CD4-positive, CD25-positive, alpha-beta regulatory T cell (primary cell): ENCODE data around the gene MLANA. TPM values are rescaled to one million over a fixed set of nuclear protein-coding genes. Genes with fewer than 3 reads are reported as not detected.

Experiments used
- ATAC-seq, 2 donors: fragments of 150-1000 bp; cut with Tn5 transposase; one replicate each; pipeline ENCODE4 v1.10.0; 2021; ENCODE audit warnings: low read depth in 2 of 2, moderate number of reproducible peaks in 2 of 2, moderate library complexity in 1 of 2
- DNase-seq, 3 donors: peaks; one replicate each; pipeline versions ENCODE4 v3.0.0 to v3.0.0-alpha.2; 2012 to 2022; ENCODE audit warnings: mixed read lengths in 1 of 3
- H3K27ac ChIP-seq: one replicate; pipeline ENCODE4 v1.7.0; 2013; ENCODE audit warnings: mild to moderate bottlenecking, low read length; ENCODE audit not compliant: insufficient read depth, poor library complexity, severe bottlenecking
- H3K27me3 ChIP-seq: one replicate; pipeline ENCODE4 v1.7.0; 2013; ENCODE audit warnings: low read length; ENCODE audit not compliant: control insufficient read depth, insufficient read depth
- H3K36me3 ChIP-seq: one replicate; pipeline ENCODE4 v1.7.0; 2013; ENCODE audit warnings: mild to moderate bottlenecking, low read length, moderate library complexity; ENCODE audit not compliant: control insufficient read depth, insufficient read depth
- H3K4me1 ChIP-seq: 2 replicates; pipeline ENCODE4 v1.7.0; 2013; ENCODE audit warnings: mild to moderate bottlenecking, low read length; ENCODE audit not compliant: insufficient read depth, control insufficient read depth, poor library complexity, severe bottlenecking
- H3K4me3 ChIP-seq: one replicate; pipeline ENCODE4 v1.7.0; 2013; ENCODE audit warnings: low read depth, mild to moderate bottlenecking, low read length, moderate library complexity
- H3K9me3 ChIP-seq, 2 experiments: 1 replicate in 1 of 2; 2 replicates in 1 of 2; pipeline ENCODE4 v1.7.0; 2013; ENCODE audit warnings: low read length in 2 of 2, mild to moderate bottlenecking in 1 of 2, moderate library complexity in 1 of 2; ENCODE audit not compliant: control insufficient read depth in 2 of 2
- H3K27ac Mint-ChIP-seq, 3 donors: one replicate each; pipeline ENCODE4 v1.8.0; 2020 to 2022; ENCODE audit warnings: mild to moderate bottlenecking in 3 of 3, mixed read lengths in 3 of 3, moderate library complexity in 2 of 3
- H3K27me3 Mint-ChIP-seq: one replicate; pipeline ENCODE4 v1.8.0; 2022; ENCODE audit warnings: mild to moderate bottlenecking, mixed read lengths
- H3K36me3 Mint-ChIP-seq: one replicate; pipeline ENCODE4 v1.8.0; 2020; ENCODE audit warnings: mixed read lengths
- H3K4me1 Mint-ChIP-seq, 4 donors: one replicate each; pipeline ENCODE4 v1.8.0; 2020 to 2022; ENCODE audit warnings: mixed read lengths in 4 of 4, mild to moderate bottlenecking in 1 of 4
- H3K4me3 Mint-ChIP-seq, 4 donors: one replicate each; pipeline ENCODE4 v1.8.0; 2020 to 2022; ENCODE audit warnings: mild to moderate bottlenecking in 4 of 4, mixed read lengths in 4 of 4, moderate library complexity in 3 of 4
- H3K9me3 Mint-ChIP-seq, 7 donors: one replicate each; pipeline ENCODE4 v1.8.0; 2020 to 2022; ENCODE audit warnings: mixed read lengths in 7 of 7, mild to moderate bottlenecking in 3 of 7, moderate library complexity in 2 of 7
- polyA plus RNA-seq, 4 donors: library from polyadenylated mRNA; unstranded; fragments of 300-500 nt; fragmentation: Illumina TruSeq; gene quantifications; one replicate each; pipeline ENCODE4 v1.2.3, GENCODE V29; 2021
- total RNA-seq: library from RNA; stranded (reverse); gene quantifications from one replicate; pipeline ENCODE4 v1.2.3, GENCODE V29; 2022

MLANA gene
- total and polyA plus RNA-seq, 5 donors from 2014 or later = 0.14 to 0.49 TPM; not detected in 3

DNA sequence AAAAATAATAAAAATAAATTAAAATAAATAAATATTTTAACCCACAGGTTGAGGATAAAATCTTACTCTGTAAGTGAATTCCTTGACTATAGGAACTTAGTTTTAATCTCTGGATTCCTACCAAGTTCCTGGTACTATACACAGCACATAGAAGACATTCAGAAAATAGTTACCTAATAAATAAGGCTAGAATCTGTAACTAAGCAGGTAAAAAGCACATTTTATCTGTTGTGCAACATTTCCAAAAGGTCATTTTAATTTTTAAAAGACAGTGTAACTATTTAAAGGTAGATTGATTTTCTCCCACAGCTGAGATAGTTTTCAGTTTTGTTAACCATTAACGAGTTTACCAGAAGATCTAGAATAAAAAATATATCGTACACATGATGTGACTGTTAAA, 47.8 kb downstream of the MLANA start:
- no peak for ATAC-seq
- Histone ChIP-seq H3K4me1 (no peaks in the 10 kb centered on the region), H3K27ac (no peak overlapping the region), H3K27me3 (no peaks in the 10 kb centered on the region), H3K36me3 (peaks cover 4% of the 10 kb centered on the region), H3K4me3 (no peak overlapping the region), H3K9me3 (no peaks in the 10 kb centered on the region)
- DNase-seq = no peak
- H3K4me1 Mint-ChIP-seq = no peaks in the 10 kb centered on the region
- no peaks in the 10 kb centered on the region for H3K9me3 Mint-ChIP-seq
- no peaks in the 10 kb centered on the region for H3K27me3 Mint-ChIP-seq
- H3K27ac Mint-ChIP-seq = no peak overlapping the region
- H3K4me3 Mint-ChIP-seq = no peak overlapping the region
- peaks cover 8% of the 10 kb centered on the region for H3K36me3 Mint-ChIP-seq

DNA sequence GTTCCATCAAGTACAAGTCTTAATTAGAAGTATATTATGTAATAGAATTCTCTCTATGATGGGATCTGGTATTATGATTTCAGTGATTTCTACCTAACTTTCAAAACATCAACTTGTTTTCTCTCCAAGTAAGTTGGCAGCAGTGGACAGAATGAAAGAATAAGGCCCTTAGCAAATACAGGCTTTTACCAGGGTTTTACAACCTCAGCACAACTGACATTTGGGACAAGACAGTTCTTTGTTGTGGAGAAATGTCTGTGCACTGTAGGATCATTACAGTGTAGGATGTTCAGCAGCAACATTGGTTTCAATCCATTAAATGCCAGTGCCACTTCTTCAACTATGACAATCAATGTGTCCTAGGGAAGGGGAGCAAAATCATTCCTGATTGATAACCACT, 48.8 kb downstream of the MLANA start:
- H3K27ac ChIP-seq = no peak overlapping the region
- Mint-ChIP-seq H3K27me3 (no peaks in the 10 kb centered on the region), H3K9me3 (no peaks in the 10 kb centered on the region), H3K36me3 (peaks cover 4% of the 10 kb centered on the region), H3K4me3 (no peak overlapping the region), H3K4me1 (no peaks in the 10 kb centered on the region), H3K27ac (no peak overlapping the region)
- DNase-seq (no peak), ATAC-seq (no peak)
- H3K4me3 ChIP-seq = no peak overlapping the region
- no peaks in the 10 kb centered on the region for H3K9me3 ChIP-seq
- H3K27me3 ChIP-seq = no peaks in the 10 kb centered on the region
- no peaks in the 10 kb centered on the region for H3K4me1 ChIP-seq
- H3K36me3 ChIP-seq = peaks cover 3% of the 10 kb centered on the region

DNA sequence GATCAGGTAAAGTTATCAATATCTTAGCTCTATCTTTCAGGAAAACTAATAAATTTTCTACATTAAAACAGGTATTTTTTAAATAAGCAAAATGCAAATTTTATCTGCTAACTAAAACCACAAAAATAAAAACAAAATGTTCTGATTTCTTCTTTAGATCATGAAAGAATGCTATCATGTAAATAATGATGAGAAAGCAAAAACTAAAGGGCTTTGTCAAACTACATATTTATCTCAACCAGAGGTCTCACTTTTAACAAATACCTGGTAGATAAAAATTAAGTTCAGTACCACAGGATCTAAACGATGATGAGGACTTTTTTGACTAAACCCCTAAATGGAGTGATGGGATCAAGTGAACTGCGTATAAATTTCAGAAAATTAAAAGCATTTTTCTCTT, 50.5 kb downstream of the MLANA start:
- no peak overlapping the region for H3K4me3 Mint-ChIP-seq
- H3K27me3 ChIP-seq = no peaks in the 10 kb centered on the region

DNA sequence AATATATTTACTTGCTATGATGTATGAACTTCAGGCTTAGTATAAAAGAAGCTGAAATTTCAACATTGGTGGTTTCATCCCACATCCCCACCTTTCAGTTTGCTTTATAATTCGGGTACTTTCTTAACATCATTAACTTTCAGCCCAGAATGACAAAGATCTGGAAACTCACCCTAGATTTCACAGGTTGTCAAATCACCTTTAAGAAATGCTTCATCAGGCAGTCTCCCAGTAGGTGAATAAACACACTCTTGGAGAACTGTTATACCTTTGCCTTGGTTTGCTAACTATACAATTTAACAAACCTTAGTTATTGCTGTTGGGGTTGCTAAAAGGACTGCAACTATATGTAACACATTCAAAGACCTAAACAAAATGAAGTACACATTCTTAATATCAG, 54.4 kb downstream of the MLANA start:
- Mint-ChIP-seq H3K27ac (no peak overlapping the region), H3K36me3 (no peaks in the 10 kb centered on the region), H3K9me3 (no peaks in the 10 kb centered on the region), H3K4me1 (peaks cover 10 to 26% (median 16%) of the 10 kb centered on the region in 4 donors), H3K4me3 (no peak overlapping the region), H3K27me3 (no peaks in the 10 kb centered on the region)
- H3K27me3 ChIP-seq = no peaks in the 10 kb centered on the region
- H3K4me3 ChIP-seq = no peak overlapping the region
- H3K9me3 ChIP-seq = no peaks in the 10 kb centered on the region
- DNase-seq (no peak), ATAC-seq (no peak)
- no peaks in the 10 kb centered on the region for H3K36me3 ChIP-seq
- peaks cover 10% of the 10 kb centered on the region for H3K4me1 ChIP-seq
- H3K27ac ChIP-seq = no peak overlapping the region

More for the DNA sequence above, 50.5 kb downstream of the MLANA start:
- no peak overlapping the region for H3K27ac Mint-ChIP-seq
- H3K4me1 Mint-ChIP-seq = peaks cover 0 to 4% (median 0%) of the 10 kb centered on the region in 4 donors
- no peak for ATAC-seq
- Histone ChIP-seq H3K4me1 (no peaks in the 10 kb centered on the region), H3K36me3 (peaks cover 1% of the 10 kb centered on the region), H3K9me3 (no peaks in the 10 kb centered on the region), H3K4me3 (no peak overlapping the region), H3K27ac (no peak overlapping the region)
- H3K9me3 Mint-ChIP-seq = no peaks in the 10 kb centered on the region
- no peaks in the 10 kb centered on the region for H3K27me3 Mint-ChIP-seq
- H3K36me3 Mint-ChIP-seq = peaks cover 4% of the 10 kb centered on the region
- no peak for DNase-seq

DNA sequence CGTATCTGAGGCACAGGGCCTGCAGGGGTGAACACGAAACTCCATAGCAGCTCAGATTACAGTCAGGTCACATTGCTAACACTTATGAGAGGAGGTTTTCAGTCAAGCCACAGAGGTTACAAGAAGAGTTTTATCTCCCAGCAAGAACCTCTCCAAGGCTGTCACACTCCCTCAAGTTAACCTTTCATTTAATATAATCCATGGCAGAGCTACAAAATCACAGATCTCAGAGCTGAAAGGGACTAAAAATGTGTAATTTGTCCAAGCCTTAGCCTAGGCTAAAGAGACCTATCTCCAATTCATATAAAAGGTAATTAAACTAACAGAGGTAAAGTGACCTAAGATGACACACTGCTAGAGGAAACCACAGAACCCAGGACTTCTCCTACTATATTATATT, 57.2 kb downstream of the MLANA start:
- ATAC-seq = no peak

DNA sequence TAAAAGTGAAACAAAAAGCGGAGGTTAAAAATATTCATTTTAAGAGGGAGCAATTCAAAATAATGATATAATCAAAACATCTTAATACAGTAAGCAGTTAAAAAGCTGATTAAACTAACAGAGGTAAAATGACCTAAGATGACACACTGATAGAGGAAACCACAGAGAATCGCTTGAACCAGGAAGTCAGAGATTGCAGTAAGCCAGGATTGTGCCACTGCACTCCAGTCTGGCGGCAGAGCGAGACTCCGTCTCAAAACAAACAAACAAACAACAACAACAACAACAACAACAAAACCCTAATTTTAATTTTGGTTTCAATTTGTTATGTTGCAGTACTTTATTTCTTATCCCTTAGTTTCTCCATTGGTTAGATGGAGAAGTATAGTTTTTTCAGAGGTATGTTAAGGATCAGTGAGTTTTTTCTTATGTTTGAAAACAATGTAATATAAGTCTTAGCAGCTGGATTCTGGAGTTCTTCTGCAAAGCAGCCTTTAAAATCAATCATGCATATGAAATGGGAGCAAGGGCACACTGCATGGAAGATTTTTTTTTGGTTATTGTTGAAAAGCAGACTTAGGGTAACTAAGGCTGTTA, 58.5 kb downstream of the MLANA start:
- H3K4me3 ChIP-seq = peak overlapping the region; percentile 77
- Mint-ChIP-seq H3K9me3 (no peaks in the 10 kb centered on the region), H3K4me3 (peak overlapping the region; percentile 36 to 90 (median 67)), H3K36me3 (peaks cover 8% of the 10 kb centered on the region), H3K4me1 (peaks cover 16 to 29% (median 24%) of the 10 kb centered on the region in 4 donors), H3K27ac (peak overlapping the region in 2 of 3 donors; percentile 71 to 95), H3K27me3 (no peaks in the 10 kb centered on the region)
- no peaks in the 10 kb centered on the region for H3K36me3 ChIP-seq
- peak overlapping the region; percentile 29 for H3K27ac ChIP-seq
- no peaks in the 10 kb centered on the region for H3K9me3 ChIP-seq
- H3K4me1 ChIP-seq = peaks cover 10% of the 10 kb centered on the region
- DNase-seq = peak in 2 of 3 donors; percentile 33 to 63
- peak; percentile 89 to 90 for ATAC-seq
- H3K27me3 ChIP-seq = no peaks in the 10 kb centered on the region

More for the DNA sequence above, 57.2 kb downstream of the MLANA start:
- Histone ChIP-seq H3K4me1 (peaks cover 10% of the 10 kb centered on the region), H3K9me3 (no peaks in the 10 kb centered on the region), H3K4me3 (no peak overlapping the region), H3K27me3 (no peaks in the 10 kb centered on the region), H3K27ac (no peak overlapping the region), H3K36me3 (no peaks in the 10 kb centered on the region)
- H3K36me3 Mint-ChIP-seq = peaks cover 4% of the 10 kb centered on the region
- no peak overlapping the region for H3K4me3 Mint-ChIP-seq
- no peaks in the 10 kb centered on the region for H3K9me3 Mint-ChIP-seq
- no peak for DNase-seq
- peaks cover 16 to 27% (median 22%) of the 10 kb centered on the region in 4 donors for H3K4me1 Mint-ChIP-seq
- no peak overlapping the region for H3K27ac Mint-ChIP-seq
- H3K27me3 Mint-ChIP-seq = no peaks in the 10 kb centered on the region

DNA sequence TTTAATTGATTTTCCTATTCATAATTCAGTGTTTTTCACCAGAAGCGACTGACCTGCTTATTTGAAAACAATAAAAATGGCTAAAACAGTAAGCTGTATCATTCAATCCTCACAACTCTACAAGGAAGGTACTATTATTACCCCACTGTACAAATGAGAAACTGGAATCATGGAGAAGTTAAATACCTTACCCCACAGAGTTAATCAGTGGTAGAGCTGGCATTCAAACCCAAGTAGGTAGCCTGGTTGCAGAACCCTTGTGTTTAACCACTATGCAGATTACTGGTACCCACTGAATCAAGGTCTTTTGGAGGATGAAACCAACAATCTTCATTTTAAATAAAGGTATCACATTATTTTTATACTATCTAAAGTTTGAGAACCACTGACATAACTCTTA, 59.6 kb downstream of the MLANA start:
- Mint-ChIP-seq H3K4me3 (no peak overlapping the region), H3K27ac (no peak overlapping the region), H3K36me3 (peaks cover 11% of the 10 kb centered on the region), H3K27me3 (no peaks in the 10 kb centered on the region), H3K4me1 (peaks cover 16 to 30% (median 23%) of the 10 kb centered on the region in 4 donors), H3K9me3 (no peaks in the 10 kb centered on the region)
- DNase-seq (no peak), ATAC-seq (no peak)
- no peak overlapping the region for H3K4me3 ChIP-seq
- peaks cover 10% of the 10 kb centered on the region for H3K4me1 ChIP-seq
- no peaks in the 10 kb centered on the region for H3K27me3 ChIP-seq
- no peaks in the 10 kb centered on the region for H3K36me3 ChIP-seq
- no peak overlapping the region for H3K27ac ChIP-seq
- H3K9me3 ChIP-seq = no peaks in the 10 kb centered on the region

DNA sequence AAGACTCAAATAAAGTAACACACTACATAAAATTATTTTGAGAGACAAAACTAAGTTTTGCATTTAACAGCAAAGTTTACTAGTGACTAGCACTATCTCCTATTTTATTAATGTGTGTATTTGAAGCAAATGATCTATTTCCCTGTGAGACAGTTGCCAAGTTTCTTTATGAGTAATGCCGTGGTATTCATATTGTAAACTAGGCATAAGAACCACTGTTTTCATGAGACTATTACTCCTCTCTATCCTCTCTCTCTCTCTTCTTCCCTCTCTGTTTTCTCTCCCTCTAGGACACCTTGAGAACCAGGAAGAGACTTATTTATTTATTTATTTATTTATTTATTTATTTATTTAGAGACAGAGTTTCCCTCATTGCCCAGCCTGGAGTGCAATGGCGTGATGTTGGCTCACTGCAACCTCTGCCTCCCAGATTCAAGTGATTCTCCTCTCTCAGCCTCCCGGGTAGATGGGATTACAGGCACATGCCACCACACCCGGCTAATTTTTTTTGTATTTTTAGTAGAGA, 61.1 kb downstream of the MLANA start:
- Histone ChIP-seq H3K4me3 (no peak overlapping the region), H3K27ac (no peak overlapping the region), H3K4me1 (peaks cover 10% of the 10 kb centered on the region), H3K27me3 (no peaks in the 10 kb centered on the region), H3K36me3 (no peaks in the 10 kb centered on the region), H3K9me3 (no peaks in the 10 kb centered on the region)
- no peak for ATAC-seq
- H3K36me3 Mint-ChIP-seq = peaks cover 11% of the 10 kb centered on the region
- H3K9me3 Mint-ChIP-seq = no peaks in the 10 kb centered on the region
- peaks cover 16 to 30% (median 24%) of the 10 kb centered on the region in 4 donors for H3K4me1 Mint-ChIP-seq
- no peak for DNase-seq
- no peak overlapping the region for H3K4me3 Mint-ChIP-seq
- H3K27ac Mint-ChIP-seq = peak overlapping the region in 1 of 3 donors; percentile 41
- no peaks in the 10 kb centered on the region for H3K27me3 Mint-ChIP-seq
